ENCODE results near the gene BAHCC1.

Gene BAHCC1

DNA sequence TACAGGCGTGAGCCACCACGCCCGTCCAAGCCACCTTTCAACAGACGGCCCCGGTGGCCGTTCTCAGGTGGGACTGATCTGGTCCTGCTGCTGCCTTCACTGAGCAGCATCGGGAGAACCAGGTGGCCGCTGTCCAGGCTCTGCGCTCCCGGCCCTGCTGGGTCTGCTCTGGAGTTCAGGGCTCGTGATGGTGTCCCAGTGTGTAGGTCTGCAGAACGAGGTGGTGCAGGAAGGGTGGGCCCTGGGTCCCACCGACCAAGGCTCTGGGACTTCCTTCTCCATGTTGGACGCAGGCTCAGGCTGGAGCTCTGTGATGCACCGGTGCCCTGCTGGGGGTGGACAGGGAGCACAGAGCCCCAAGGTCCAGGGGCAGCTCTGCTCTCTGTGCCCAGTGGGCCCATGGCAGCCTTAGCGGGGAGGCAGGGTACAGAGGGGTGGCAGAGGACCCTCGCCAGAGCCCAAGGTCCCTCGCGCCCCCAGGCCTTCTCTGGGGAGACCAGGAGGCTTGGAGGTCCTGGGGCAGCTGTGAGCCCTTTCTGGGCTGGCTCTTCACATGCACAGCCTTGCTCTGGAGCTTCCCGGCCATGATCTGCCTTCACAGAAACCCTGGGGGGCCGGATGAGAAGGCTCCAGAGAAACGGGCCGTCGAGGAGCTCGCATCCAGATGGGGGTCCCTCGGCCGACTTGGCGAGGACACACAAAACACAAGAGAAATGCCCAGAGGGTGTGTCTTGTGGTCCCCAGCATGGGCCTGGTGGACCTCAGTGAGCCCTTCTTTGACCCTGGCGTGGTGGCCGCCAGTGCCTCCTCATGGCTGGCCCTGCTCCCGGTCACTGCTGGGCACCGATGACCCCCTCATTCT, 26.9 kb upstream of the BAHCC1 start:
- no peak for DNase-seq

DNA sequence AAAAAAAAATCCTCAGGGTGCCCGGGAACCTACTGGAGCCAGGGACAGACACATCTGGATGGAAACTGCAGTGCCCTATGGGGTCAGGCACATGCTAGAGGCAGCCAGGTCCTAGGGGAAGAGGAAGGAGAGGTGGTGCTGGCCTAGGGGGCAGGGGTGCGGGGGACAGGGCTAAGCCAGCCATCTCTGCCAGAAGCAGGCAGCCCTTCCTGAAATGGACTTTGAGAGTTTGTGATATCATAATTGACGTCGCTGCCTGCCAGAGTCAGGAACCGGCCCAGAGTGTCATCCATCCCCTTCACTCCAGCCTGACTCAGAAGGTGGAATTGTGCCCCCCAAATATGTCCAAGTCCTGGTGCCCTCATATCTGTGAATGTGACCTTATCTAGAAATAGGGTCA, 25.0 kb upstream of the BAHCC1 start:
- no peak for DNase-seq

DNA sequence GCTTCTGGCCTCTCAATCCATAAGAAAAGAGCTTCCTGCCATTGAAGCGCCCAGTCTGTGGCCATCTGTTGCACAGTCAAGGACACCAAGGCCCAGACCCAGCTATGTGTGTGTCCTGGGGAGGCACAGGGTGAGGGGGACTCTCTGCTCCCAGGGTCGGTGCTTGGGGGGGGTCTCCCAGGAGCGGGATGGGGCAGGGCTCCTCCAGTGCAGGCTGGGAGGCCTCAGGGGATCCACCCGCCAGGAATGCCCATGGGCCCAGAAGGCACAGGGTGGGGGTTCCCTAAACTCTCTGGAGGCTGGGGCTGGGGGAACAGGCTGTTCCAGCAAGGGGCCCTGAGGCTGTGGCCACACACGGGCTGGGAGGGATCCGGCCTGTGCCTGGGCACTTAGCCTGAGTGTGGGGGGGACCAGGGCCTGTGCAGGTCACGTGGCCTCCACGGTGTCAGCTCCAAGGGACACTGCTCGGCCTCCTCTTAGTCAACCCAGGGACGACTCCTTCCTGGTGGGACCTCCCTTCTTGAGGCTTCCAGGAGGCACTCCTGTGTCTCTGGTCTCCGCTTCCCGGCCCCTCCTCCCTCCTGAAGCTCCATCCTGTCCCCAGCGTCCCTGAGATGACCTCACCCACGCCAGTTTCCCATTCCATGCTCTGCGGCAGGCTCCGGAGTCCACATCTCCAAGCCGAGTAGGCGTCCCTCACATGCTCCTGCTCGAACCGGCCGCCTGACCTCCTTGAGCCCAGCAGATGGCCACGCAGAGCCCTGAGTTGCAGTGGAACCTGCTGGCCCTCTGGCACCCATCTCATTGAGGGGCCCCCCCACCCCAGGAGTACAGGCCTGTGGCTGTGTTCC, 23.1 kb upstream of the BAHCC1 start:
- DNase-seq = no peak

DNA sequence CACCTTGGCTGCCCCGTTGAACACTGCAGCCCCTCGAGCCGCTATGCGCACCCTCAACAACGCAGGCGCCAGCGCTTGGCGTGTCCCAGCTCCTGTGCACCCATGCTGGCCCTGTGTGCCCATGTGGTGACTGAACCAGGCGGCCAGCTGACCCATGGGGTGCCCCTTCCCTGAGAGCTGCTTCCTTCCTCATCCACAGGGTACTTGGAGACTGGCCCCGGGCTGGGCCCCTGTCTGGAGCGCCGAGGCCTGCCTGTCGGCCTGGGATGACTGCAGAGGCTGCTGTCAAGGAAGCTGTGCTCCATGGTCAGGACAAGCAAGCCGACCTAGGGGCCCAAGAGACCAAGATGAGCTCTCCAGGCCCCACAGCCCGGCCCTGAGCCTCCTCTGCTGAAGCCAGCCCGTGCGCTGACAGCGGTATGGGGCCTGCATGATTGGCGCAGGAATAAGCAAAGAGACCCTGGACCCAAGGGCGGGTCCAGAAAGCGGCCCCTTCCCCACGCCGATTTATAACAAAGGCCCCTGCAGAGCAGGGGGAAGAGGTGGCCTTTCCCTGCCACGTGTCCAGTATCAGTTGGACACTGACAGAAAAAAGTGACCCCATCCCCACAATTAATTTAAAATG, 21.6 kb upstream of the BAHCC1 start:
- DNase-seq = no peak

DNA sequence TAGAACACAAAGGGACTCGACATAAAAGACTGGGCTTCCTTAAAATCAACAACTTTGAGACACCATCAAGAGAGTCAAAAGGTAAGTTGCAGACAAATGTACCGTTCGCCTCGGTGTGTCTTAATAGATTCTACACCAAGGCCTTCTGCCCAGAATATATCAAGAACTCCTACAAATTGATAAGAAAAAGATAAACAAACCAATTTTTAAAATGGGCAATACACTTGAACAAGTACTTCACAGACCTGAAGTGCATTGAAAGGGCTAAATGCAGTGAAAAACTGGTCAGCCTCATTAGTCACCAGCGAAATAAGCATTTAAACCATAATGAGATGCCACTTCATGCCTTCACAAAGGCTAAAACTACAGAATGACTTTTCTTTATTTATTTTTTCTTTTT, 20.4 kb upstream of the BAHCC1 start:
- DNase-seq = no peak

DNA sequence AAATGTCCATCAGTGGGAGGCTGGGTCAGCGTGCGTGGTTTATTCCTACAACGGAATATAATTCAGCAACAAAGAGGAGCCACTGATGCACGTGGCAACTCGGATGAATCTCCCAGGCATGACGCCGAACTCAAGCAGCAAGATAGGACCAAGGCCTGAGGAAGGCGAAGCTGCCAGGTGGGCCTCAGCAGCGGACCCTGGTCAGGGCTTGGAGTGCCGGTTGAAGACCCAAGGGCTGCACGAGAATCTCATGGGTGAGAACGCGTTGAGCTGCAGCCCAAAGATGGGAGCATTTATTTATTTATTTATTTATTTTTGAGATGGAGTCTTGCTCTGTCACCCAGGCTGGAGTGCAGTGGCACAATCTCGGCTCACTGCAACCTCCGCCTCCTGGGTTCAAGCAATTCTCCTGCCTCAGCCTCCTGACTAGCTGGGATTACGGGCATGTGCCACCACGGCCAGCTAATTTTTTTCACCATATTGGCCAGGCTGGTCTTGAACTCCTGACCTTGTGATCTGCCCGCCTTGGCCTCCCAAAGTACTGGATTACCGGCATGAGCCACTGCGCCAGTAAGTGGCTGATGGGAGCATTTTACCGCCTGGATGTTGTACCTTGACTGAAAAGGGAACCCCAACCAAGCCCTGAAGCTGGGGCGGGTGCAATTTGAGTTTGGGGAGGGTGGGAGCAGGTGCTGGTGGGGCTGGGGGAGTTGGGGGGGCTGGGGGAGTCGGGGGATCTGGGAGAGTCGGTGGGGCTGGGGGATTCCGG, 18.1 kb upstream of the BAHCC1 start:
- DNase-seq = no peak

DNA sequence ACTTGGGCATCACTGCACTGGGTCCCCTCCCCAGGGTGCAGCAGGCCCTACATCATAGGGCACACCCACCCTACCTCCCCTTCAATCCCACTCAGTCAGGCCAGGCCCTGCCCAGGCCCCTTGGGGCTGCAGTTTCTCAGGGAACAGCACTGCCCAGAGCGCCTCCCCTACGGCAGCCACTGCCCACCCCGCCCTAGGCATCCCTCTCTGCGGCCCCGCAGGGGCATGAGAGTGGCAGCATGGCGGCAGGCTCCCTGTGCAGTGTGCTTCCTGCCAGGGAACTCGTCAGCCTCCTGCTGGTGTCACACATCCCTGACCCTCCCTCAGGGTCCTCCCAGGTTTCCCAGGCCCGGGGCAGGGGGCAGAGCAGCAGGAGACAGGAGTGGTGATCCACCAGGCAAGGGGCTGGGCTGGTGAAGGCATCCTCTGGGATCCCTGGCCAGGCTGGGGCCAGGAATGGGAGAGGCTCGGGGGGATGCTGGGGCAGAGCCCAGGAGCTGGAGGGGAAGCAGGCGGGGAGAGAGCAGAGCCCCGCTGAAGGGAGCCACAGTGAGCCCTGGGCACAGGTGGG, 16.2 kb upstream of the BAHCC1 start:
- DNase-seq = no peak

- DNase-seq = no peak
Observed at GRCh38 chr17:81379523-81379942, 15.7 kb upstream of the BAHCC1 start.

- DNase-seq = no peak
Observed at GRCh38 chr17:81380131-81380530, 15.1 kb upstream of the BAHCC1 start.

GRCh38 chr17:81380666-81381518, 14.4 kb upstream of the BAHCC1 start:
- DNase-seq = no peak

- DNase-seq = no peak
Observed at GRCh38 chr17:81381632-81382577, 13.4 kb upstream of the BAHCC1 start.

GRCh38 chr17:81382851-81383250, 12.4 kb upstream of the BAHCC1 start:
- no peak for DNase-seq

DNA sequence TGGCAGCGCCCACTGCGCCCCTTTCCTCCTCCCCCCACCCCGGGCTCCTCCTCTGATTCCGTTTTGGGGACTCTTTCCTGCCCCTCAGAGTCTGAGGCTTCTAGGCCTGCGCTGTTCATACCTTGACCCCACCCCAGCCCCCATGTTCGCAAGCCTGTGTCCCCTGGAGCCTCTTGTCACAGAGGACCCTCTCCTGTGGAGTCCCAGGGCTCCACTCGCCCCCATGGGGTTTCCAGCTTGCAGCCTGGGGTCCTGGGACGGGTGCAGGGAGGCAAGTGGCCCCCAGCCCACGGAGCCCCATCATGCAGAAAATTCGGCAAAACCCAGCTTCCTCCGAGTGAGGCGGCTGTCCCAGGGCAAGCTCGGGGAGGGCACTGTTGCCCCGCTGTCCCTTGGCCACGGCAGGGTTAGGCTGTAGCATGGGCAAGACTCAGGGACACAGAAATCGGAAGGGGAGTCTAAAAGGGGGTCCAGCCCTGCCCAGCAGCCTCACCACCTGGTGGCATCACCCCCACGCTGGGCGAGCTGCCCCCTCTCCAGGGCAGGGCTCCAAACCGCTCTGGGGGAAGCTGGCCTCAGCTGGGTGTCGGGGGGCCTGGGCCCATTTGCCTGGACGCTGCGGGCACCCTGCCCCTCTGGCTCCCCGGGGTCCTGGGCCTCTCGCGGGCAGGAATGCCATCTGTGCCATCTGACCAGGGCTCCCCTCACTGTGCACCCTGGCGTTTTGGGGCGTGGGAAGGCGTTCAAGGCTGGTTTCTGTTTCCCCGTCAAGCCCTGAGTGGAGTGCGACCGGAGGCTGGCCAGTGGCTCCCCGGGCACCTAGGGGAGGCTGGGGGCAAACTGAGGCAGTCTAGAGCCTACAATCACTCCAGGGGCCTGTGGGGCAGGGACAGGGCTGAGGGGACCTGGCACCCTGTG, 11.5 kb upstream of the BAHCC1 start:
- no peak for DNase-seq

DNA sequence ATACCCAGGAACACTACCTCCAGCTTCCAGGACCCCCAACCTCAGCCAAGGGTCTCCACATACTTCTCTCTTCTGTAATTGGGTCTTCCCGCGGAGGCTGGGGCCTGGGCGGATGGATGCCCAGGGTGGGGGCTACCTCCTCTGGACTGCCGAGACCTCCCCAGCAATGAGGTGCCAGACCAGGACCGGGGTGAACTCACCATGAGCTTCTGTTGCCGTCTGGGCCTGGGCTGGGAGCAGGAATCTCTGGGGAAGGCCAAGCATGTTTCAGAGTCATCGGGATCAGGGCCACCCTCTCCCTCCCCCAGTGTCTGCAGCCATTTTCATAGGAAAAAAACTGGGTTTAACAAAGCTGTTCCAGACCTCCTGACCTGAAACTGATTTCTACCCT, 10.3 kb upstream of the BAHCC1 start:
- no peak for DNase-seq

DNA sequence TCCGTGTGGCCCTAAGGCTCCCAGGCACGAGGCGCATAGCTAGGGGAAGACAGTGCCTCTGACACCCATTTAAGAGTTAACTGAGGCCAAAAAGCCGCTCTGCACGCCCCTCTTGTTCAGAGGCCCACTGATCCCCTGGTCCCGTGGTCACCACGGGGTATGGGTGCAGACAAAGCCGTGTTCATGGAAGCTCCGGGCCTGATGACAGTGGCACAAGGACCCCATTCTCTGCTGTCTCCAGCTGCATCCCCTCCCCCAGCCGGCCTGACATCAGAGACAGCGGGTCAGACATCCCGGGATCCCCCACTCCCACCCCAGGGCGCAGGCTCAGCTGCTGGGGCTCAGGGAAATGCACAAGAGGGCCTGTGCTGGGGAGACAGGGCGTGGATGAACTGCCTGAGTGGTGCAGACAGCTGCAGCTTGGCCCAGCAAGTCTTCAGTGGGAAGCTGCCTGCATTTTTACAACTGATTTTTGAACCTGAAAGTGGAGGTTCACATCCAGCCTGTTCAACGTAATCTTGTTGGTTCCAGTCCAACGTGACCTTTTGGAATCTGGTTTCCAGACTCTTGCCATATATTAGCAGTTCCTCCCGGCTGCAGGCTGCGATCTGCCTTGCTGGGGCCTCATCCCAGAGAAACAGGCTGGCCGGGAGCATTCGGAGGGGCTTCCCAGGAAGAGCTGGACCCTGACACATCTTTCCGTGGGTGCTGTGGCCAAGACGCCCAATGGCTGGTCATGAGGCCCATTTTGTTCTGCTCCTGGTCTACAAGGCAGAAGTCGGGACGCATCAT, 9.7 kb upstream of the BAHCC1 start:
- DNase-seq = no peak

- no peak for DNase-seq
Observed at GRCh38 chr17:81386141-81386645, 9.1 kb upstream of the BAHCC1 start.

- no peak for DNase-seq
Observed at GRCh38 chr17:81386646-81387099, 8.6 kb upstream of the BAHCC1 start.

Measured in effector CD4-positive, alpha-beta T cell (primary cell).